Activated B cell treated with CpG ODN at 0.5 μM for 24 hours (primary cell): ENCODE data around the gene MYO10. TPM values are rescaled to one million over a fixed set of nuclear protein-coding genes. Genes with fewer than 3 reads are reported as not detected.

Source experiments
- ATAC-seq: fragments of 200-7000 bp; cut with Tn5 transposase; one replicate; pipeline ENCODE4 v1.10.0; 2021; ENCODE audit warnings: low read depth, mild to moderate bottlenecking, moderate library complexity
- CTCF ChIA-PET: fragments of 350-600 bp; sonication (Branson Sonifier 250); formaldehyde crosslinking; loops from one replicate; lab custom pipeline; 2021; ENCODE audit warnings: antibody characterized with exemption; lab: Charles Lee
- POLR2A ChIA-PET: fragments of 350-600 bp; sonication (Branson Sonifier 250); formaldehyde crosslinking; loops from one replicate; lab custom pipeline; 2021; ENCODE audit warnings: antibody characterized with exemption; lab: Charles Lee
- DNase-seq: peaks from one replicate; pipeline ENCODE4 v3.0.0; 2022
- H3K27ac Mint-ChIP-seq: one replicate; pipeline ENCODE4 v1.8.0; 2020; ENCODE audit warnings: mixed read lengths
- H3K27me3 Mint-ChIP-seq: one replicate; pipeline ENCODE4 v1.8.0; 2021; ENCODE audit warnings: mixed read lengths
- H3K36me3 Mint-ChIP-seq: one replicate; pipeline ENCODE4 v1.8.0; 2021; ENCODE audit warnings: low read depth, mixed read lengths
- H3K4me1 Mint-ChIP-seq: one replicate; pipeline ENCODE4 v1.8.0; 2021; ENCODE audit warnings: mixed read lengths
- H3K4me3 Mint-ChIP-seq: one replicate; pipeline ENCODE4 v1.8.0; 2020; ENCODE audit warnings: mild to moderate bottlenecking, mixed read lengths
- H3K9me3 Mint-ChIP-seq: one replicate; pipeline ENCODE4 v1.8.0; 2020; ENCODE audit warnings: mixed read lengths
- intact Hi-C: fragments of 100-400 bp; cut with micrococcal nuclease; formaldehyde crosslinking; loops from one replicate; pipeline ENCODE4 v1.15.1; 2024
- total RNA-seq: library from RNA; stranded (reverse); gene quantifications from 2 replicates; pipeline ENCODE4 v1.2.3, GENCODE V29; 2022
- TF ChIP-seq, protein P1 (sequence below): fragments of 200-600 bp; IDR thresholded peaks from one replicate; pipeline ENCODE4 v1.8.0; 2022; ENCODE audit warnings: antibody characterized with exemption, mild to moderate bottlenecking

The MYO10 gene
- total RNA-seq, 1 donor from 2014 or later: 0.13 TPM

- ChIA-PET POLR2A (no interaction called here), CTCF (no interaction called here)
- TF ChIP-seq, protein P1, sequence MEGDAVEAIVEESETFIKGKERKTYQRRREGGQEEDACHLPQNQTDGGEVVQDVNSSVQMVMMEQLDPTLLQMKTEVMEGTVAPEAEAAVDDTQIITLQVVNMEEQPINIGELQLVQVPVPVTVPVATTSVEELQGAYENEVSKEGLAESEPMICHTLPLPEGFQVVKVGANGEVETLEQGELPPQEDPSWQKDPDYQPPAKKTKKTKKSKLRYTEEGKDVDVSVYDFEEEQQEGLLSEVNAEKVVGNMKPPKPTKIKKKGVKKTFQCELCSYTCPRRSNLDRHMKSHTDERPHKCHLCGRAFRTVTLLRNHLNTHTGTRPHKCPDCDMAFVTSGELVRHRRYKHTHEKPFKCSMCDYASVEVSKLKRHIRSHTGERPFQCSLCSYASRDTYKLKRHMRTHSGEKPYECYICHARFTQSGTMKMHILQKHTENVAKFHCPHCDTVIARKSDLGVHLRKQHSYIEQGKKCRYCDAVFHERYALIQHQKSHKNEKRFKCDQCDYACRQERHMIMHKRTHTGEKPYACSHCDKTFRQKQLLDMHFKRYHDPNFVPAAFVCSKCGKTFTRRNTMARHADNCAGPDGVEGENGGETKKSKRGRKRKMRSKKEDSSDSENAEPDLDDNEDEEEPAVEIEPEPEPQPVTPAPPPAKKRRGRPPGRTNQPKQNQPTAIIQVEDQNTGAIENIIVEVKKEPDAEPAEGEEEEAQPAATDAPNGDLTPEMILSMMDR: no peak
- no peak overlapping the region for H3K27ac Mint-ChIP-seq
- no peak for ATAC-seq
- no peak for DNase-seq
- no peaks in the 10 kb centered on the region for H3K9me3 Mint-ChIP-seq
- H3K4me1 Mint-ChIP-seq: no peaks in the 10 kb centered on the region
- intact Hi-C loops: no loop called here
- H3K36me3 Mint-ChIP-seq: no peaks in the 10 kb centered on the region
- H3K27me3 Mint-ChIP-seq: no peaks in the 10 kb centered on the region
- no peak overlapping the region for H3K4me3 Mint-ChIP-seq
Measured at GRCh38 chr5:16884595-16884994, 51.5 kb downstream of the MYO10 start.

GRCh38 chr5:16883806-16884205, 52.3 kb downstream of the MYO10 start:
- no peak for ATAC-seq
- TF ChIP-seq, protein P1: no peak
- intact Hi-C loops: no loop called here
- H3K9me3 Mint-ChIP-seq: no peaks in the 10 kb centered on the region
- DNase-seq: no peak
- no peaks in the 10 kb centered on the region for H3K36me3 Mint-ChIP-seq
- H3K4me1 Mint-ChIP-seq: no peaks in the 10 kb centered on the region
- POLR2A ChIA-PET: no interaction called here
- no peak overlapping the region for H3K27ac Mint-ChIP-seq
- CTCF ChIA-PET: no interaction called here
- no peak overlapping the region for H3K4me3 Mint-ChIP-seq
- H3K27me3 Mint-ChIP-seq: no peaks in the 10 kb centered on the region

DNA sequence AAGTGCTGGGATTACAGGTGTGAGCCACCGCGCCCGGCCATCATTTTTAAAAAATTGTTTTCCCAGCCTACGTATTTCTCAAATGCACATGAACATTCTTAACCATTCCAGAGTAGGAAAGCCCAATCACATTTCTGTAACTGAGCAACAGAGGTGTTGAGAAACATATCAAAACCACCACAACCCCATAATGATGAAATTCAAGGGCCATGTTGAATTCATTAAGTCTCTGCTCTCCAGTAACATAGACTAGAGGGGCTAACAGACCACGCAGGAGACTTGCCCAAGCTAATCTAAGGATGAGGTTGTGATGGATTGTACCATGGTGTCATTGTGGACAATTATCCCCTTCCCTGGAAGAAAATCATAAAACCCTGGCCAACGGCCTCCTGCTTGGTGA, 52.9 kb downstream of the MYO10 start:
- ATAC-seq (no peak), DNase-seq (no peak)
- intact Hi-C loops: no loop called here
- ChIA-PET POLR2A (no interaction called here), CTCF (no interaction called here)
- TF ChIP-seq, protein P1: no peak
- H3K4me3 Mint-ChIP-seq: no peak overlapping the region
- no peaks in the 10 kb centered on the region for H3K9me3 Mint-ChIP-seq
- no peak overlapping the region for H3K27ac Mint-ChIP-seq
- H3K27me3 Mint-ChIP-seq: no peaks in the 10 kb centered on the region
- no peaks in the 10 kb centered on the region for H3K4me1 Mint-ChIP-seq
- H3K36me3 Mint-ChIP-seq: no peaks in the 10 kb centered on the region

- CTCF ChIA-PET: no interaction called here
- no peaks in the 10 kb centered on the region for H3K4me1 Mint-ChIP-seq
- peaks cover 3% of the 10 kb centered on the region for H3K9me3 Mint-ChIP-seq
- ATAC-seq (no peak), DNase-seq (no peak)
- intact Hi-C loops: no loop called here
- no peak overlapping the region for H3K27ac Mint-ChIP-seq
- POLR2A ChIA-PET: no interaction called here
- H3K36me3 Mint-ChIP-seq: no peaks in the 10 kb centered on the region
- no peaks in the 10 kb centered on the region for H3K27me3 Mint-ChIP-seq
- TF ChIP-seq, protein P1: no peak
- no peak overlapping the region for H3K4me3 Mint-ChIP-seq
Measured at GRCh38 chr5:16881251-16881650, 54.8 kb downstream of the MYO10 start.

- DNase-seq: no peak
- H3K4me3 Mint-ChIP-seq: no peak overlapping the region
- no peak overlapping the region for H3K27ac Mint-ChIP-seq
- H3K27me3 Mint-ChIP-seq: no peaks in the 10 kb centered on the region
- TF ChIP-seq, protein P1: no peak
- ChIA-PET POLR2A (no interaction called here), CTCF (no interaction called here)
- H3K9me3 Mint-ChIP-seq: peaks cover 3% of the 10 kb centered on the region
- H3K4me1 Mint-ChIP-seq: no peaks in the 10 kb centered on the region
- ATAC-seq: no peak
- intact Hi-C loops: no loop called here
- H3K36me3 Mint-ChIP-seq: no peaks in the 10 kb centered on the region
Measured at GRCh38 chr5:16880547-16880946, 55.5 kb downstream of the MYO10 start.
